Lower leg skin (tissue), 3 donors: ENCODE data around the gene TMEM52B.

Experiments used
- CTCF ChIP-seq, 3 donors: fragments of 450-650 bp; IDR thresholded peaks; one replicate each; pipeline ENCODE4 v1.5.1; 2016; ENCODE audit warnings: antibody characterized with exemption in 3 of 3, mild to moderate bottlenecking in 3 of 3, moderate library complexity in 2 of 3
- POLR2A ChIP-seq, 2 donors: fragments of 450-650 bp; IDR thresholded peaks; one replicate each; pipeline ENCODE4 v1.6.1; 2016 to 2017; ENCODE audit warnings: antibody characterized with exemption in 2 of 2, mild to moderate bottlenecking in 1 of 2, moderate library complexity in 1 of 2

- no peak for TF ChIP-seq CTCF (IDR thresholded peaks at IDR 0.05)
- TF ChIP-seq POLR2A (IDR thresholded peaks at IDR 0.05): no peak
Observed at GRCh38 chr12:10182354-10183049, 3.7 kb downstream of the TMEM52B start.
